Measurements from ENCODE around the gene PRDX5. TPM values are rescaled to one million over a fixed set of nuclear protein-coding genes. Genes with fewer than 3 reads are reported as not detected.

PRDX5 gene
- total RNA-seq, 1 experiment from 2014 or later = 205 TPM

- Histone ChIP-seq H3K27ac (ENCODE audit: low read length) (no peak overlapping the region), H3K79me2 (ENCODE audit: low read length) (no peaks in the 10 kb centered on the region), H3K4me3 (ENCODE audit: low read length) (no peak overlapping the region), H3K9me2 (replicated peaks; ENCODE audit: insufficient read depth, low read length) (no peaks in the 10 kb centered on the region), H3K36me3 (ENCODE audit: insufficient read depth, low read length) (peaks cover 6% of the 10 kb centered on the region; the same call in 1 of the 2 replicates), H3K27me3 (ENCODE audit: low read length) (no peaks in the 10 kb centered on the region), H4K20me1 (ENCODE audit: insufficient read depth, low read depth, low read length) (no peaks in the 10 kb centered on the region), H2AFZ (ENCODE audit: low read length) (no peak overlapping the region), H3K4me1 (ENCODE audit: low read length) (no peaks in the 10 kb centered on the region), H3K9me3 (ENCODE audit: low read length) (no peaks in the 10 kb centered on the region), H3K9ac (ENCODE audit: low read length) (no peak overlapping the region), H3K4me2 (ENCODE audit: low read depth, low read length, poor library complexity, severe bottlenecking) (no peak overlapping the region)
- DNase-seq = no peak
Measured at GRCh38 chr11:64324692-64325469, 7.0 kb downstream of the PRDX5 start.

- H4K20me1 ChIP-seq (ENCODE audit: insufficient read depth, low read depth, low read length) = peaks cover 3% of the 10 kb centered on the region; the same call in 1 of the 2 replicates
- H3K4me1 ChIP-seq (ENCODE audit: low read length) = peaks cover 11% of the 10 kb centered on the region
- no peaks in the 10 kb centered on the region for H3K27me3 ChIP-seq (ENCODE audit: low read length)
- no peaks in the 10 kb centered on the region for H3K36me3 ChIP-seq (ENCODE audit: insufficient read depth, low read length)
- no peaks in the 10 kb centered on the region for H3K9me2 ChIP-seq (replicated peaks; ENCODE audit: insufficient read depth, low read length)
- H3K9ac ChIP-seq (ENCODE audit: low read length) = no peak overlapping the region
- no peak for DNase-seq
- H3K27ac ChIP-seq (ENCODE audit: low read length) = no peak overlapping the region
- H3K79me2 ChIP-seq (ENCODE audit: low read length) = no peaks in the 10 kb centered on the region
- H3K4me2 ChIP-seq (ENCODE audit: low read depth, low read length, poor library complexity, severe bottlenecking) = no peak overlapping the region
- H3K9me3 ChIP-seq (ENCODE audit: low read length) = no peaks in the 10 kb centered on the region
- no peak overlapping the region for H2AFZ ChIP-seq (ENCODE audit: low read length)
- no peak overlapping the region for H3K4me3 ChIP-seq (ENCODE audit: low read length)
Measured at GRCh38 chr11:64327375-64327774, 9.5 kb downstream of the PRDX5 start.

GRCh38 chr11:64327993-64328392 is 10.1 kb downstream of the PRDX5 start:
- H3K27me3 ChIP-seq (ENCODE audit: low read length) = no peaks in the 10 kb centered on the region
- H3K9me2 ChIP-seq (replicated peaks; ENCODE audit: insufficient read depth, low read length) = no peaks in the 10 kb centered on the region
- H3K4me3 ChIP-seq (ENCODE audit: low read length) = no peak overlapping the region
- no peaks in the 10 kb centered on the region for H3K9me3 ChIP-seq (ENCODE audit: low read length)
- DNase-seq = no peak
- no peak overlapping the region for H2AFZ ChIP-seq (ENCODE audit: low read length)
- H3K4me2 ChIP-seq (ENCODE audit: low read depth, low read length, poor library complexity, severe bottlenecking) = no peak overlapping the region
- H3K36me3 ChIP-seq (ENCODE audit: insufficient read depth, low read length) = no peaks in the 10 kb centered on the region
- no peak overlapping the region for H3K9ac ChIP-seq (ENCODE audit: low read length)
- H3K27ac ChIP-seq (ENCODE audit: low read length) = no peak overlapping the region
- H4K20me1 ChIP-seq (ENCODE audit: insufficient read depth, low read depth, low read length) = peaks cover 3% of the 10 kb centered on the region; the same call in 1 of the 2 replicates
- H3K4me1 ChIP-seq (ENCODE audit: low read length) = peaks cover 13% of the 10 kb centered on the region
- H3K79me2 ChIP-seq (ENCODE audit: low read length) = no peaks in the 10 kb centered on the region

GRCh38 chr11:64330888-64331287 is 13.0 kb downstream of the PRDX5 start:
- Histone ChIP-seq H3K36me3 (ENCODE audit: insufficient read depth, low read length) (no peaks in the 10 kb centered on the region), H3K79me2 (ENCODE audit: low read length) (no peaks in the 10 kb centered on the region), H4K20me1 (ENCODE audit: insufficient read depth, low read depth, low read length) (peaks cover 3% of the 10 kb centered on the region; the same call in 1 of the 2 replicates), H3K27ac (ENCODE audit: low read length) (no peak overlapping the region), H2AFZ (ENCODE audit: low read length) (no peak overlapping the region), H3K4me1 (ENCODE audit: low read length) (peaks cover 25% of the 10 kb centered on the region), H3K27me3 (ENCODE audit: low read length) (no peaks in the 10 kb centered on the region), H3K9me2 (replicated peaks; ENCODE audit: insufficient read depth, low read length) (no peaks in the 10 kb centered on the region), H3K9me3 (ENCODE audit: low read length) (no peaks in the 10 kb centered on the region), H3K9ac (ENCODE audit: low read length) (no peak overlapping the region), H3K4me2 (ENCODE audit: low read depth, low read length, poor library complexity, severe bottlenecking) (no peak overlapping the region), H3K4me3 (ENCODE audit: low read length) (no peak overlapping the region)
- DNase-seq = no peak

GRCh38 chr11:64331569-64332371 is 13.8 kb downstream of the PRDX5 start:
- peak; percentile 90 for DNase-seq
- H3K27ac ChIP-seq (ENCODE audit: low read length) = 0 out of 2 replicates have a peak overlapping the region, but pooled peaks have one; percentile 11
- no peaks in the 10 kb centered on the region for H3K36me3 ChIP-seq (ENCODE audit: insufficient read depth, low read length)
- H3K4me1 ChIP-seq (ENCODE audit: low read length) = peaks cover 33% of the 10 kb centered on the region
- peak overlapping the region; percentile 30 for H3K4me2 ChIP-seq (ENCODE audit: low read depth, low read length, poor library complexity, severe bottlenecking)
- H2AFZ ChIP-seq (ENCODE audit: low read length) = no peak overlapping the region
- H3K79me2 ChIP-seq (ENCODE audit: low read length) = no peaks in the 10 kb centered on the region
- H3K9me3 ChIP-seq (ENCODE audit: low read length) = no peaks in the 10 kb centered on the region
- no peaks in the 10 kb centered on the region for H3K27me3 ChIP-seq (ENCODE audit: low read length)
- H3K9ac ChIP-seq (ENCODE audit: low read length) = peak overlapping the region; percentile 44; the same call in 1 of the 2 replicates
- H3K9me2 ChIP-seq (replicated peaks; ENCODE audit: insufficient read depth, low read length) = no peaks in the 10 kb centered on the region
- H4K20me1 ChIP-seq (ENCODE audit: insufficient read depth, low read depth, low read length) = peaks cover 3% of the 10 kb centered on the region; the same call in 1 of the 2 replicates
- H3K4me3 ChIP-seq (ENCODE audit: low read length) = no peak overlapping the region

- Histone ChIP-seq H4K20me1 (ENCODE audit: insufficient read depth, low read depth, low read length) (peaks cover 3% of the 10 kb centered on the region; the same call in 1 of the 2 replicates), H3K9me2 (replicated peaks; ENCODE audit: insufficient read depth, low read length) (no peaks in the 10 kb centered on the region), H3K79me2 (ENCODE audit: low read length) (peaks cover 12% of the 10 kb centered on the region; the same call in 1 of the 2 replicates), H3K9me3 (ENCODE audit: low read length) (no peaks in the 10 kb centered on the region), H3K4me2 (ENCODE audit: low read depth, low read length, poor library complexity, severe bottlenecking) (no peak overlapping the region), H3K36me3 (ENCODE audit: insufficient read depth, low read length) (peaks cover 11% of the 10 kb centered on the region; the same call in 1 of the 2 replicates), H3K4me1 (ENCODE audit: low read length) (peaks cover 42% of the 10 kb centered on the region), H3K27me3 (ENCODE audit: low read length) (no peaks in the 10 kb centered on the region), H3K4me3 (ENCODE audit: low read length) (no peak overlapping the region), H2AFZ (ENCODE audit: low read length) (no peak overlapping the region), H3K27ac (ENCODE audit: low read length) (no peak overlapping the region), H3K9ac (ENCODE audit: low read length) (no peak overlapping the region)
- no peak for DNase-seq
Measured at GRCh38 chr11:64333556-64333955, 15.6 kb downstream of the PRDX5 start.

- Histone ChIP-seq H3K9ac (ENCODE audit: low read length) (0 out of 2 replicates have a peak overlapping the region, but pooled peaks have one; percentile 13), H3K27ac (ENCODE audit: low read length) (peak overlapping the region; percentile 90), H3K36me3 (ENCODE audit: insufficient read depth, low read length) (peaks cover 11% of the 10 kb centered on the region; the same call in 1 of the 2 replicates), H3K4me2 (ENCODE audit: low read depth, low read length, poor library complexity, severe bottlenecking) (peak overlapping the region; percentile 33), H4K20me1 (ENCODE audit: insufficient read depth, low read depth, low read length) (peaks cover 3% of the 10 kb centered on the region; the same call in 1 of the 2 replicates), H3K9me3 (ENCODE audit: low read length) (no peaks in the 10 kb centered on the region), H3K4me3 (ENCODE audit: low read length) (no peak overlapping the region), H3K9me2 (replicated peaks; ENCODE audit: insufficient read depth, low read length) (no peaks in the 10 kb centered on the region), H2AFZ (ENCODE audit: low read length) (no peak overlapping the region), H3K4me1 (ENCODE audit: low read length) (peaks cover 55% of the 10 kb centered on the region), H3K27me3 (ENCODE audit: low read length) (no peaks in the 10 kb centered on the region), H3K79me2 (ENCODE audit: low read length) (peaks cover 26% of the 10 kb centered on the region)
- peak; percentile 97 for DNase-seq
Measured at GRCh38 chr11:64334764-64335735, 17.1 kb downstream of the PRDX5 start.

All from Karpas-422 (cell line).